Myometrial cell (primary cell): ENCODE measurements around the gene TM7SF3. TPM values are rescaled to one million over a fixed set of nuclear protein-coding genes. Genes with fewer than 3 reads are reported as not detected.

ENCODE experiments used
- total RNA-seq: library from RNA; depleted of rRNA; stranded (reverse); fragments of >200 nt; gene quantifications from 2 replicates; pipeline ENCODE4 v1.2.3, GENCODE V29; 2015

Gene TM7SF3, protein sequence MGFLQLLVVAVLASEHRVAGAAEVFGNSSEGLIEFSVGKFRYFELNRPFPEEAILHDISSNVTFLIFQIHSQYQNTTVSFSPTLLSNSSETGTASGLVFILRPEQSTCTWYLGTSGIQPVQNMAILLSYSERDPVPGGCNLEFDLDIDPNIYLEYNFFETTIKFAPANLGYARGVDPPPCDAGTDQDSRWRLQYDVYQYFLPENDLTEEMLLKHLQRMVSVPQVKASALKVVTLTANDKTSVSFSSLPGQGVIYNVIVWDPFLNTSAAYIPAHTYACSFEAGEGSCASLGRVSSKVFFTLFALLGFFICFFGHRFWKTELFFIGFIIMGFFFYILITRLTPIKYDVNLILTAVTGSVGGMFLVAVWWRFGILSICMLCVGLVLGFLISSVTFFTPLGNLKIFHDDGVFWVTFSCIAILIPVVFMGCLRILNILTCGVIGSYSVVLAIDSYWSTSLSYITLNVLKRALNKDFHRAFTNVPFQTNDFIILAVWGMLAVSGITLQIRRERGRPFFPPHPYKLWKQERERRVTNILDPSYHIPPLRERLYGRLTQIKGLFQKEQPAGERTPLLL
- total RNA-seq = 64.9 and 70.9 TPM in 2 replicates

DNA sequence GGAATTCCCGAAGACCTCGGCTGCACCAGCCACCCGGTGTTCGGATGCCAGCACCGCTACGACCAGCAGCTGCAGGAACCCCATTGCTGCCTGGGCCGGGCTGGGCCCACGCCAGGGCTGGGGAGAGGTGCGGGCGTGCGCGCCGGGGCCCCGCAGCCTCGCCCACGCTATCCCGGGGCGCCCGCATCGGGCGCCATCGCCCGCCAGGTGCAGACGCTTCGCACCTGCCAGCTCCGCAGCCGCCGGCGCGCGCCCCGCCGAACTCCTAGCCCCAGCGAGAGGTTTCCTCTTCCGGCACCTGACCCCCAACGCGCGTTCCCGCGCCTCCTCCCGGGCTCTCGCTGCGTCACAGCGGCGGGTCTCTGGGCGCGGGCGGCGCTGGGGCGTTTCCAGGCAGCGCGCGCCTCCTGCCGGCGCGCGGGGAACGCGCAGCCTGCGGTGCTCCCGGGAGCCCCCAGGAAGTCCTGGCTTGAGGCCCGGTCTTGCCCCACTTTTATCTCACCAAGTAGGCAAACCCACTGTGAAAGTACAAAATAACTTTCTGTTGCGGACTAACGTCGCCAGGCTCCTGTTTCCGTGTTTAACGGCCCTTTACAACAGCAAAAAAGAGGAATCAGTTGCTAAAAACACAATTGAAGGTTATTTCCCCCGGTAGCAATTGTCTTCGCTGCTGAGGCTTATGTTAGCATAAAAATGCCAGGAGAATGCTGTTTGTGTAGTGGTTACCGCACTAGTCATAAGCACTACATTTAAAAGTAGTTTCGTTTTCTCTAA lies at the start of gene TM7SF3:
TSS of gene TM7SF3 (minus strand) at position 300 of the 774 bp plus-strand sequence. CDS start at position 84, 216 bp downstream.

DNA sequence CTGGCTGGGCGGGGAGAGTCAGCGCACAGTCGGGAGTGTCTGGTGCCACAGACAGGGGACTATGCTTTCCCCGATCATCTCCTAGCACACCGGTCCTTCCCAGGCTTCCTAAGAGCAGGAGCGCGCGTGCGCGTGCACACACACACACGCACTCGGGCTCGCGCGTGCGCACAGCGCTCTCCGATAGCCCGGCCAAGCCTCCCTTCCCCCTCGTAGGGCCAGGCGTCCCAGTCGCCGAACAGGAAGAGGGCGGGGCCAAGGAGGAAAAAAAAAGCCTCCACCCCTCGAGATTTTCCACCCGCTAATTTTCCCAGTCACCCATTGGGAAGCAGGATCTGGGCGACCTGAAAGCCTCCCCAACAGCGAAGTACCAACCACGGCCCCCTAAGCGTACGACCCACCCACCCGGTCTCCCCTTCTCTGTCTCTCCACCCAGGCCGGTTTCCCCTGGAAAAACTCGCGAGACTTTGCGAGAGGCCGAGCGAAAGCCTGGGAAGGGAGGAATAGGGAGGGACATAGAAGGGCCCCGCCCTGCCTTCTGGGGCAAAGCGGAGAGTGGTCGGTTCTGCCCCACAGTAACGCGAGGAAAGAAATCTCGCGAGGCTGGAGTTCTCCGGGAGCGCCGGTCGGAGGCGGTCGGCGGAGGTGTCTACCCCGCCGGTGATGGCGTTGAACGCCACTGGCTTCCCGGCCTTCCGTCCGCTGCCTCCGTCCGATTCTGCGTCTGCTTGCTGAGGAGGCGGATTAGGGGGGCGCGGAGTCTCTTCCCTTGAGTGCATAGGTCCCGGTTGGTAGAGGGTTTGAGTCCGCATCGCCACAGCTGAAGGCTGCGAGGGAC lies 76.1 kb downstream of the TM7SF3 start, which contains the start of the genes FGFR1OP2 and INTS13:
TSS of gene FGFR1OP2 (plus strand) at position 608 of the 838 bp plus-strand sequence. CDS start 15,689 bp downstream, outside the sequence.
TSS of gene INTS13 (minus strand) at position 119 of the 838 bp plus-strand sequence. CDS start 1,178 bp downstream, outside the sequence.

Other genes with a start within 250 kb of the TM7SF3 start
- gene ITPR2, start 181.2 kb downstream of the TM7SF3 start, total RNA-seq = 8.1 and 11.5 TPM in 2 replicates
- gene INTS13, start 76.4 kb downstream of the TM7SF3 start, total RNA-seq = 39.2 and 46.4 TPM in 2 replicates
- gene FGFR1OP2, start 75.9 kb downstream of the TM7SF3 start, total RNA-seq = 18.7 and 45.4 TPM in 2 replicates
- 38.3 and 42.2 TPM in 2 replicates for gene MED21, start 8.2 kb upstream of the TM7SF3 start, total RNA-seq
- not detected in 2 replicates for gene C12orf71, start 68.2 kb upstream of the TM7SF3 start, total RNA-seq
- 6.9 and 7.4 TPM in 2 replicates for gene STK38L, start 229.9 kb upstream of the TM7SF3 start, total RNA-seq